H1 (cell line): ENCODE data around the gene MMP12. TPM values are rescaled to one million over a fixed set of nuclear protein-coding genes. Genes with fewer than 3 reads are reported as not detected.

ENCODE experiments used
- CTCF ChIA-PET: fragments of 300-600 bp; sonication (Branson Sonifier 250); formaldehyde crosslinking; loops from one replicate; lab custom pipeline; 2021; ENCODE audit not compliant: partially characterized antibody; lab: Charles Lee
- POLR2A ChIA-PET: fragments of 300-600 bp; sonication (Branson Sonifier 250); formaldehyde crosslinking; loops from one replicate; lab custom pipeline; 2021; ENCODE audit warnings: inconsistent platforms; ENCODE audit not compliant: partially characterized antibody; lab: Charles Lee
- DNase-seq, 2 experiments: peaks; one replicate each; pipeline versions ENCODE4 v3.0.0 to v3.0.0-alpha.2; 2010 to 2022; ENCODE audit warnings: low spot score in 2 of 2, low read depth in 1 of 2, mixed read lengths in 1 of 2
- FAIRE-seq: peaks from 2 replicates; lab custom pipeline; 2011; peaks lifted over from hg19 to GRCh38; lab: Jason Lieb, UNC
- H2AFZ ChIP-seq: 2 replicates; pipeline ENCODE4 v1.8.1; 2012; ENCODE audit warnings: low read length, inconsistent platforms
- H2AK5ac ChIP-seq: 2 replicates; pipeline ENCODE4 v1.6.1; 2013; ENCODE audit warnings: low read depth, low read length
- H2BK120ac ChIP-seq: replicated peaks from 2 replicates; pipeline ENCODE3; 2013; ENCODE audit warnings: low read depth, low read length, inconsistent platforms
- H2BK12ac ChIP-seq: 2 replicates; pipeline ENCODE4 v1.6.1; 2013; ENCODE audit warnings: low read depth, low read length
- H2BK15ac ChIP-seq: 2 replicates; pipeline ENCODE4 v1.6.1; 2013; ENCODE audit warnings: low read length
- H2BK20ac ChIP-seq: 2 replicates; pipeline ENCODE4 v1.6.1; 2013; ENCODE audit warnings: low read length
- H2BK5ac ChIP-seq: 2 replicates; pipeline ENCODE4 v1.6.1; 2013; ENCODE audit warnings: low read depth, low read length
- H3K14ac ChIP-seq: 2 replicates; pipeline ENCODE4 v1.6.1; 2013; ENCODE audit warnings: inconsistent platforms; ENCODE audit not compliant: insufficient read length
- H3K18ac ChIP-seq: 2 replicates; pipeline ENCODE4 v1.6.1; 2013; ENCODE audit warnings: low read length; ENCODE audit errors: extremely low read depth
- H3K23ac ChIP-seq: 2 replicates; pipeline ENCODE4 v1.6.1; 2013; ENCODE audit warnings: inconsistent platforms; ENCODE audit not compliant: insufficient read length
- H3K23me2 ChIP-seq: 2 replicates; pipeline ENCODE4 v1.6.1; 2013; ENCODE audit warnings: low read depth, low read length
- H3K27ac ChIP-seq: 2 replicates; pipeline ENCODE4 v1.6.1; 2011; ENCODE audit warnings: low read depth, low read length, inconsistent platforms
- H3K27me3 ChIP-seq, 4 experiments: replicated peaks in 1 of 4; 1 replicate in 1 of 4; 2 replicates in 3 of 4; pipeline versions ENCODE4 v1.6.1 to v1.8.1; 2011 to 2013; ENCODE audit warnings: low read length in 3 of 4, mild to moderate bottlenecking in 3 of 4, inconsistent platforms in 2 of 4, mixed read lengths in 2 of 4, moderate library complexity in 1 of 4; ENCODE audit not compliant: control insufficient read depth in 3 of 4, insufficient read depth in 3 of 4; ENCODE audit errors: extremely low read depth in 1 of 4
- H3K36me3 ChIP-seq, 4 experiments: 2 replicates each; pipeline versions ENCODE4 v1.6.1 to v1.8.1; 2011 to 2013; ENCODE audit warnings: mild to moderate bottlenecking in 4 of 4, low read length in 3 of 4, moderate library complexity in 2 of 4, control low read depth in 1 of 4, inconsistent platforms in 1 of 4; ENCODE audit not compliant: insufficient read depth in 4 of 4, control insufficient read depth in 2 of 4
- H3K4ac ChIP-seq: replicated peaks from 2 replicates; pipeline ENCODE3; 2013; ENCODE audit warnings: low read length, low read depth, mixed read lengths, inconsistent platforms; ENCODE audit not compliant: insufficient read length
- H3K4me1 ChIP-seq, 4 experiments: replicated peaks in 1 of 4; 1 replicate in 1 of 4; 2 replicates in 3 of 4; pipeline versions ENCODE4 v1.6.1 to v1.8.1; 2011 to 2013; ENCODE audit warnings: low read length in 3 of 4, inconsistent platforms in 2 of 4, mixed read lengths in 1 of 4; ENCODE audit not compliant: insufficient read depth in 4 of 4, control insufficient read depth in 3 of 4
- H3K4me2 ChIP-seq, 2 experiments: 2 replicates each; pipeline versions ENCODE4 v1.6.1 to v1.8.1; 2011 to 2013; ENCODE audit warnings: low read depth in 2 of 2, low read length in 2 of 2, control low read depth in 1 of 2, inconsistent platforms in 1 of 2, mild to moderate bottlenecking in 1 of 2; ENCODE audit not compliant: insufficient read depth in 1 of 2
- H3K4me3 ChIP-seq, 4 experiments: fragments of 200-600, 300-600 bp in 1 of 4; sonication (generic), shearing (Covaris generic), sonication (Bioruptor Twin) in 1 of 4; 2 replicates each; pipeline versions ENCODE4 v1.5.1 to v1.8.1; 2011 to 2016; ENCODE audit warnings: low read length in 4 of 4, low read depth in 3 of 4, control low read depth in 2 of 4, inconsistent platforms in 2 of 4, mild to moderate bottlenecking in 2 of 4, mixed read lengths in 1 of 4, moderate library complexity in 1 of 4; ENCODE audit not compliant: insufficient read depth in 2 of 4; ENCODE audit errors: extremely low read depth in 1 of 4
- H3K56ac ChIP-seq: replicated peaks from 2 replicates; pipeline ENCODE3; 2013; ENCODE audit warnings: low read depth, mild to moderate bottlenecking, mixed read lengths, low read length, inconsistent platforms; ENCODE audit not compliant: insufficient read length
- H3K79me1 ChIP-seq: 2 replicates; pipeline ENCODE4 v1.6.1; 2013; ENCODE audit warnings: low read depth, low read length, control low read depth
- H3K79me2 ChIP-seq, 2 experiments: 2 replicates each; pipeline versions ENCODE4 v1.6.1 to v1.8.1; 2012 to 2013; ENCODE audit warnings: low read length in 2 of 2, mild to moderate bottlenecking in 2 of 2, inconsistent platforms in 1 of 2; ENCODE audit not compliant: insufficient read depth in 2 of 2, control insufficient read depth in 1 of 2
- H3K9ac ChIP-seq, 4 experiments: replicated peaks in 1 of 4; 1 replicate in 1 of 4; 2 replicates in 3 of 4; pipeline versions ENCODE4 v1.6.1 to v1.8.1; 2011 to 2013; ENCODE audit warnings: low read depth in 3 of 4, low read length in 3 of 4, control low read depth in 2 of 4, mild to moderate bottlenecking in 2 of 4, moderate library complexity in 2 of 4, inconsistent platforms in 1 of 4; ENCODE audit errors: extremely low read depth in 1 of 4
- H3K9me3 ChIP-seq, 2 experiments: 2 replicates each; pipeline versions ENCODE4 v1.6.1 to v1.8.1; 2012 to 2013; ENCODE audit warnings: mild to moderate bottlenecking in 2 of 2, moderate library complexity in 2 of 2, control low read depth in 1 of 2, inconsistent platforms in 1 of 2, low read depth in 1 of 2, low read length in 1 of 2, mixed read lengths in 1 of 2; ENCODE audit not compliant: insufficient read depth in 2 of 2
- H4K20me1 ChIP-seq, 2 experiments: replicated peaks in 1 of 2; 2 replicates each; pipeline versions ENCODE3 to v1.8.1; 2011 to 2013; ENCODE audit warnings: inconsistent platforms in 2 of 2, low read length in 2 of 2, mild to moderate bottlenecking in 1 of 2; ENCODE audit not compliant: insufficient read depth in 2 of 2, control insufficient read depth in 1 of 2
- H4K5ac ChIP-seq: 2 replicates; pipeline ENCODE4 v1.6.1; 2013; ENCODE audit warnings: low read length, low read depth, mixed read lengths, inconsistent platforms; ENCODE audit not compliant: insufficient read length
- H4K8ac ChIP-seq: 2 replicates; pipeline ENCODE4 v1.8.0; 2013; ENCODE audit warnings: mild to moderate bottlenecking, moderate library complexity, low read length, inconsistent platforms; ENCODE audit not compliant: insufficient read depth; ENCODE audit errors: extremely low read depth
- H4K91ac ChIP-seq: replicated peaks from 2 replicates; pipeline ENCODE3; 2013; ENCODE audit warnings: low read length, mixed read lengths, inconsistent platforms; ENCODE audit not compliant: insufficient read length
- BACH1 ChIP-seq: IDR thresholded peaks from 2 replicates; pipeline ENCODE4 v1.6.1; 2012; ENCODE audit warnings: low read length, improper control_type of control experiment
- CBX8 ChIP-seq: fragments of 300-800, 300-1000 bp; sonication (generic); IDR thresholded peaks from 2 replicates; pipeline ENCODE4 v1.7.1; 2016; ENCODE audit warnings: low read depth, low read length, borderline replicate concordance
- CREB1 ChIP-seq: IDR thresholded peaks from 2 replicates; pipeline ENCODE4 v1.6.1; 2012; ENCODE audit warnings: inconsistent platforms
- CTBP2 ChIP-seq: IDR thresholded peaks from 2 replicates; pipeline ENCODE4 v1.7.0; 2011; ENCODE audit warnings: borderline replicate concordance, mild to moderate bottlenecking, moderate library complexity, mixed read lengths, low read length; ENCODE audit not compliant: insufficient read depth, insufficient read length
- EZH2 ChIP-seq: fragments of 200-600 bp; sonication (generic); IDR thresholded peaks from 2 replicates; pipeline ENCODE4 v1.7.1; 2012; ENCODE audit warnings: low read depth, mild to moderate bottlenecking, moderate library complexity, low read length, inconsistent platforms; ENCODE audit not compliant: severe bottlenecking
- GABPA ChIP-seq: IDR thresholded peaks from 2 replicates; pipeline ENCODE4 v1.6.1; 2011; ENCODE audit warnings: mild to moderate bottlenecking, low read length, moderate library complexity, borderline replicate concordance; ENCODE audit not compliant: insufficient read depth
- HDAC2 ChIP-seq, 2 experiments: fragments of 300-600 bp in 1 of 2; sonication (generic) in 1 of 2; IDR thresholded peaks; 2 replicates each; pipeline ENCODE4 v1.6.1; 2011 to 2012; ENCODE audit warnings: low read depth in 2 of 2, low read length in 2 of 2, mild to moderate bottlenecking in 2 of 2, moderate library complexity in 2 of 2, borderline replicate concordance in 1 of 2, inconsistent platforms in 1 of 2
- POLR2A ChIP-seq, 2 experiments: IDR thresholded peaks; 1 replicate in 1 of 2; 2 replicates in 1 of 2; pipeline ENCODE4 v1.6.1; 2011; ENCODE audit warnings: low read depth in 2 of 2, low read length in 2 of 2, mild to moderate bottlenecking in 2 of 2; ENCODE audit errors: control extremely low read depth in 1 of 2
- POLR2AphosphoS5 ChIP-seq: IDR thresholded peaks from 2 replicates; pipeline ENCODE4 v1.6.1; 2011; ENCODE audit warnings: low read depth, low read length
- RBBP5 ChIP-seq: IDR thresholded peaks from 2 replicates; pipeline ENCODE4 v1.7.1; 2012; ENCODE audit warnings: low read depth, mild to moderate bottlenecking, inconsistent platforms, low read length, moderate library complexity, borderline replicate concordance
- TBP ChIP-seq: IDR thresholded peaks from 2 replicates; pipeline ENCODE4 v1.6.1; 2011; ENCODE audit warnings: low read depth, low read length, improper control_type of control experiment
- TCF12 ChIP-seq: IDR thresholded peaks from 2 replicates; pipeline ENCODE4 v1.6.1; 2011; ENCODE audit warnings: low read depth, mild to moderate bottlenecking, low read length
- WGBS, 2 experiments: shearing (Covaris generic) in 1 of 2; methylation state at CpG; one replicate each; pipeline versions ENCODE4 v1.1.6 to v1.1.7; 2013 to 2015; ENCODE audit warnings: low lambda C conversion rate in 2 of 2, mixed read lengths in 2 of 2, inconsistent platforms in 1 of 2, low coverage in 1 of 2, missing lambda C conversion rate in 1 of 2; ENCODE audit not compliant: insufficient replicate concordance in 2 of 2, insufficient coverage in 1 of 2, insufficient read length in 1 of 2; ENCODE audit errors: extremely low coverage in 1 of 2, missing lambda C conversion rate in 1 of 2; 5-methylcytosine and 5-hydroxymethylcytosine counted together
- polyA plus RNA-seq, 7 experiments: library from polyadenylated mRNA; depleted of rRNA in 3 of 7; stranded (reverse) in 5 of 7; unstranded in 2 of 7; fragments of >200 nt in 5 of 7; fragments of 200-250 nt in 2 of 7; gene quantifications; 1 replicate in 5 of 7; 2 replicates in 1 of 7; 4 replicates in 1 of 7; pipeline versions ENCODE4 v1.2.1 to v1.2.3, GENCODE V29; 2011 to 2013; ENCODE audit warnings: missing spikeins in 2 of 7, mixed read lengths in 2 of 7
- total RNA-seq: library from RNA; stranded (reverse); fragmentation: NEBNext Ultra II Directional; extraction: Animal tissue kit (Norgen Biotek cat#: 25700); gene quantifications from 2 replicates; pipeline ENCODE4 v1.2.1, GENCODE V29; 2021

MMP12 gene
- total and polyA plus RNA-seq, 2 of the 8 experiments (the other 6 are each of a cell fraction or from before 2014, with no cell fraction given), result not detected

GRCh38 chr11:102911758-102912481 is 37.1 kb upstream of the MMP12 start:
- H2BK15ac ChIP-seq, result no peak overlapping the region
- WGBS, 2 experiments, result 83% methylated on average over 13 of the region's 13 CpGs; no CpG with 5 or more reads in 1 of the 2 experiments
- H3K79me1 ChIP-seq, result no peaks in the 10 kb centered on the region
- H3K9ac ChIP-seq, result no peak overlapping the region
- H3K56ac ChIP-seq, result no peak overlapping the region
- H4K8ac ChIP-seq, result no peak overlapping the region
- H3K23ac ChIP-seq, result no peak overlapping the region
- no peak overlapping the region for H3K18ac ChIP-seq
- no peaks in the 10 kb centered on the region for H4K20me1 ChIP-seq
- H3K4ac ChIP-seq, result no peak overlapping the region
- ChIA-PET CTCF (interaction anchor here (0.5 to 2.0 kb wide), 16 partner anchors 9 to 904 kb away, joined by 3 to 7 read pairs (median 4); partner anchors contain the start of gene DYNC2H1), POLR2A (interaction anchor here (1.0 to 1.4 kb wide), 2 partner anchors 8 to 143 kb away, joined by 3 read pairs; no protein-coding TSS in a partner anchor)
- H2AFZ ChIP-seq, result peak overlapping the region; percentile 91
- H4K91ac ChIP-seq, result no peak overlapping the region
- no peak overlapping the region for H2BK20ac ChIP-seq
- no peak overlapping the region for H3K14ac ChIP-seq
- H2BK12ac ChIP-seq, result no peak overlapping the region
- H3K79me2 ChIP-seq, result no peaks in the 10 kb centered on the region
- H3K4me1 ChIP-seq, result peaks cover 0 to 7% (median 5%) of the 10 kb centered on the region in 4 experiments; a peak in 4 of 7 replicates
- FAIRE-seq (no peak), DNase-seq (peak in 1 of 2 experiments; percentile 15)
- H3K27me3 ChIP-seq, result no peaks in the 10 kb centered on the region
- peak overlapping the region; percentile 17 to 18; a peak in 2 of 4 replicates for H3K4me2 ChIP-seq
- no peak overlapping the region for H4K5ac ChIP-seq
- H3K27ac ChIP-seq, result peak overlapping the region; percentile 10; the same call in 1 of the 2 replicates
- H3K23me2 ChIP-seq, result no peaks in the 10 kb centered on the region
- H2BK120ac ChIP-seq, result no peak overlapping the region
- H3K36me3 ChIP-seq, result no peaks in the 10 kb centered on the region
- H3K9me3 ChIP-seq, result no peaks in the 10 kb centered on the region; a peak in 1 of 4 replicates
- no peak overlapping the region; the same call in 1 of the 2 replicates for H2BK5ac ChIP-seq
- no peak overlapping the region for H2AK5ac ChIP-seq
- H3K4me3 ChIP-seq, result no peak overlapping the region; a peak in 1 of 8 replicates
- TF ChIP-seq BACH1 (no peak), RBBP5 (no peak), HDAC2 (IDR thresholded peaks at IDR 0.05; ENCODE audit: borderline replicate concordance in 1 of 2, low read depth in 2 of 2, low read length in 2 of 2) (no peak), POLR2AphosphoS5 (no peak), TCF12 (no peak), TBP (no peak), EZH2 (no peak), CREB1 (no peak), CTBP2 (no peak), CBX8 (no peak), POLR2A (IDR thresholded peaks at IDR 0.05; ENCODE audit: control extremely low read depth in 1 of 2, low read depth in 2 of 2, low read length in 2 of 2) (no peak), GABPA (no peak)
